HepG2 (cell line): ENCODE results near the gene RNASE7. TPM values are rescaled to one million over a fixed set of nuclear protein-coding genes. Genes with fewer than 3 reads are reported as not detected.

Source experiments
- CEBPB ChIP-seq: IDR thresholded peaks from 2 replicates; pipeline ENCODE4 v1.6.1; 2011; ENCODE audit warnings: low read depth, low read length, improper control_type of control experiment, borderline replicate concordance
- CSRNP1 ChIP-seq: sonication (generic); formaldehyde crosslinking; IDR thresholded peaks from 2 replicates; pipeline ENCODE4 v1.8.1; 2023; ENCODE audit warnings: mild to moderate bottlenecking, missing genetic modification reagents
- GLI4 ChIP-seq: sonication (generic); formaldehyde crosslinking; IDR thresholded peaks from 2 replicates; pipeline ENCODE4 v1.5.1; 2020; ENCODE audit warnings: missing genetic modification reagents, mild to moderate bottlenecking, moderate library complexity, borderline replicate concordance
- HBP1 ChIP-seq: IDR thresholded peaks from 2 replicates; pipeline ENCODE4 v1.6.1; 2016; ENCODE audit warnings: low read depth, control low read depth
- JUN ChIP-seq: sonication (generic); formaldehyde crosslinking; IDR thresholded peaks from 2 replicates; pipeline ENCODE4 v1.4.0; 2020; ENCODE audit warnings: mild to moderate bottlenecking, missing genetic modification reagents
- KAT8 ChIP-seq: IDR thresholded peaks from 2 replicates; pipeline ENCODE4 v1.6.1; 2016; ENCODE audit warnings: missing genetic modification reagents, missing compliant biosample characterization
- MLXIP ChIP-seq: sonication (generic); formaldehyde crosslinking; IDR thresholded peaks from 2 replicates; pipeline ENCODE4 v1.9.0; 2021; ENCODE audit warnings: missing genetic modification reagents, borderline replicate concordance
- PHF20 ChIP-seq: sonication (generic); formaldehyde crosslinking; IDR thresholded peaks from 2 replicates; pipeline ENCODE4 v1.5.0; 2020; ENCODE audit warnings: mild to moderate bottlenecking, missing genetic modification reagents
- SP1 ChIP-seq, 2 experiments: fragments of 450-650 bp in 1 of 2; sonication (generic) in 1 of 2; formaldehyde crosslinking in 1 of 2; IDR thresholded peaks; 2 replicates each; pipeline versions ENCODE4 v1.4.0 to v1.6.1; 2016 to 2020; ENCODE audit warnings: missing genetic modification reagents in 1 of 2
- UBTF ChIP-seq: sonication (generic); formaldehyde crosslinking; IDR thresholded peaks from 2 replicates; pipeline ENCODE4 v1.4.0; 2020; ENCODE audit warnings: mild to moderate bottlenecking, missing genetic modification reagents
- ZMAT3 ChIP-seq: sonication (generic); formaldehyde crosslinking; conservative IDR thresholded peaks from 2 replicates; pipeline ENCODE4 v1.7.0; 2021; ENCODE audit warnings: missing genetic modification reagents
- ZMAT5 ChIP-seq: sonication (generic); formaldehyde crosslinking; IDR thresholded peaks from 2 replicates; pipeline ENCODE4 v1.5.0; 2020; ENCODE audit warnings: mild to moderate bottlenecking, low read depth, missing genetic modification reagents, borderline replicate concordance
- ZNF136 ChIP-seq: sonication (generic); formaldehyde crosslinking; IDR thresholded peaks from 2 replicates; pipeline ENCODE4 v1.8.1; 2022; ENCODE audit warnings: low read depth, mild to moderate bottlenecking, moderate library complexity, missing genetic modification reagents
- ZNF335 ChIP-seq: sonication (generic); formaldehyde crosslinking; IDR thresholded peaks from 2 replicates; pipeline ENCODE4 v1.4.0; 2020; ENCODE audit warnings: missing genetic modification reagents
- ZNF572 ChIP-seq: sonication (generic); formaldehyde crosslinking; IDR thresholded peaks from 2 replicates; pipeline ENCODE4 v1.5.1; 2020; ENCODE audit warnings: mild to moderate bottlenecking, missing genetic modification reagents
- ZNF660 ChIP-seq: sonication (generic); formaldehyde crosslinking; IDR thresholded peaks from 2 replicates; pipeline ENCODE4 v1.5.1; 2020; ENCODE audit warnings: mild to moderate bottlenecking, low read depth, missing genetic modification reagents, borderline replicate concordance
- ZNF75D ChIP-seq: sonication (generic); formaldehyde crosslinking; IDR thresholded peaks from 2 replicates; pipeline ENCODE4 v1.8.1; 2023; ENCODE audit warnings: missing genetic modification reagents, mild to moderate bottlenecking, borderline replicate concordance
- ZNF781 ChIP-seq: sonication (generic); formaldehyde crosslinking; IDR thresholded peaks from 2 replicates; pipeline ENCODE4 v1.5.1; 2020; ENCODE audit warnings: borderline replicate concordance, mild to moderate bottlenecking, missing genetic modification reagents; ENCODE audit errors: not compliant biosample characterization
- polyA plus RNA-seq, 8 experiments: library from polyadenylated mRNA; depleted of rRNA in 3 of 8; stranded (reverse) in 7 of 8; unstranded in 1 of 8; fragments of >200 nt; fragmentation: Illumina TruSeq in 4 of 8; extraction: Trizol in 4 of 8; gene quantifications; 2 replicates each; pipeline versions ENCODE4 v1.2.1 to v1.2.3, GENCODE V29; 2011 to 2016; ENCODE audit warnings: low read depth in 4 of 8, missing spikeins in 1 of 8, mixed read lengths in 1 of 8; ENCODE audit not compliant: insufficient read depth in 1 of 8
- total RNA-seq, 5 experiments: library from RNA; depleted of rRNA; stranded (reverse); fragments of >200 nt; fragmentation: Illumina TruSeq; extraction: Trizol; gene quantifications; 2 replicates each; pipeline ENCODE4 v1.2.3, GENCODE V29; 2016; ENCODE audit warnings: low read depth in 1 of 5

The RNASE7 gene
- total and polyA plus RNA-seq, 2 of the 13 experiments (the other 11 are each of a cell fraction or from before 2014, with no cell fraction given) = 0.04 TPM; not detected in 1

GRCh38 chr14:21068521-21069387, 26.6 kb downstream of the RNASE7 start (continued):
- TF ChIP-seq ZNF781 (CRISPR knock-in tag) (peak; percentile 50), ZNF75D (CRISPR knock-in tag) (no peak), MLXIP (CRISPR knock-in tag) (no peak), ZMAT5 (CRISPR knock-in tag) (peak; percentile 26; the same call in 1 of the 2 replicates), JUN (CRISPR knock-in tag) (no peak), PHF20 (0 out of 2 replicates have a peak, but pooled peaks have one; percentile 21), ZMAT3 (CRISPR knock-in tag) (no peak), GLI4 (CRISPR knock-in tag) (no peak), CSRNP1 (CRISPR knock-in tag) (no peak), KAT8 (peak; percentile 45; the same call in 1 of the 2 replicates), ZNF572 (CRISPR knock-in tag) (no peak), CEBPB (no peak), ZNF660 (no peak), HBP1 (no peak; the same call in 1 of the 2 replicates), SP1 (IDR thresholded peaks at IDR 0.05) (no peak), SP1 (CRISPR knock-in tag; IDR thresholded peaks at IDR 0.05) (no peak; the same call in 1 of the 2 replicates), ZNF335 (CRISPR knock-in tag) (no peak), ZNF136 (CRISPR knock-in tag) (0 out of 2 replicates have a peak, but pooled peaks have one; percentile 69), UBTF (peak; percentile 67)
